ENCODE data around the gene RANBP3L.

DNA sequence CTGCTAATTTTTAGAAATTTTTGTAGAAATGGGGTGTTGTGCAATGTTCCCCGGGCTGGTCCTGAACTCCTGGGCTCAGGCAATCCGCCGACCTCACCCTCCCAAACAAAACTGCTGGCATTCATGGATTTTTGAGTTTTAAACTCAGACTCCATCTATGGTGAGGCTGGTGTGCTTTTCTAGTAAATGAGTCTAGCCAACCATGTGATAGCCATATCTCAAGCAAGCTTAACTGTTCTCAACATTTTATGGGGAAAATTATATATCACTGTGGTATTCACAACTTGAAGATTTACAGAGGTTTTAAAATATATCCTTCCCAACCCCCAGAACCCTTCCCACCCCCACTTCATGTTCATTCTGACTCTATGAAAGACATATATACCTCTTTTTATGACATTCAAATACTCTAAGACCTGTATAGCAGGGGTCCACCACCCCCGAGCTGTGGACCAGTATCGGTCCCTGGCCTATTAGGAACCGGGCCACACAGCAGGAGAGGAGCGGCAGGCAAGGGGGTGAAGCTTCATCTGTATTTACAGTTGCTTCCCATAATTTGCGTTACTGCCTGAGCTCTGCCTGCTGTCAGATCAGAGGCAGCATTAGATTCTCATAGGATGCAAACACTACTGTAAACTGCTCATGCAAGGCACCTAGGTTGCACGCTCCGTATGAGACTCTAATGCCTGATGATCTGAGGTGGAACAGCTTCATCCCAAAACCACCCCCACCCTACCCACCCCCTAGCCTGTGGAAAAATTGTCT is 55.5 kb downstream of the RANBP3L start:
- TF ChIP-seq, protein P1, sequence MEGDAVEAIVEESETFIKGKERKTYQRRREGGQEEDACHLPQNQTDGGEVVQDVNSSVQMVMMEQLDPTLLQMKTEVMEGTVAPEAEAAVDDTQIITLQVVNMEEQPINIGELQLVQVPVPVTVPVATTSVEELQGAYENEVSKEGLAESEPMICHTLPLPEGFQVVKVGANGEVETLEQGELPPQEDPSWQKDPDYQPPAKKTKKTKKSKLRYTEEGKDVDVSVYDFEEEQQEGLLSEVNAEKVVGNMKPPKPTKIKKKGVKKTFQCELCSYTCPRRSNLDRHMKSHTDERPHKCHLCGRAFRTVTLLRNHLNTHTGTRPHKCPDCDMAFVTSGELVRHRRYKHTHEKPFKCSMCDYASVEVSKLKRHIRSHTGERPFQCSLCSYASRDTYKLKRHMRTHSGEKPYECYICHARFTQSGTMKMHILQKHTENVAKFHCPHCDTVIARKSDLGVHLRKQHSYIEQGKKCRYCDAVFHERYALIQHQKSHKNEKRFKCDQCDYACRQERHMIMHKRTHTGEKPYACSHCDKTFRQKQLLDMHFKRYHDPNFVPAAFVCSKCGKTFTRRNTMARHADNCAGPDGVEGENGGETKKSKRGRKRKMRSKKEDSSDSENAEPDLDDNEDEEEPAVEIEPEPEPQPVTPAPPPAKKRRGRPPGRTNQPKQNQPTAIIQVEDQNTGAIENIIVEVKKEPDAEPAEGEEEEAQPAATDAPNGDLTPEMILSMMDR (IDR thresholded peaks at IDR 0.05), result no peak
- TF ChIP-seq POLR2A (IDR thresholded peaks at IDR 0.05), result no peak
- no peak for TF ChIP-seq POLR2AphosphoS5 (IDR thresholded peaks at IDR 0.05)

Data from prostate gland (tissue), 2 donors.